Measurements from ENCODE around the gene CHD9NB.
A peak's percentile ranks its signal among the peaks of the same experiment; 100 is the strongest.
"Not testable (repeated sequence)": the region's sequence is repeated elsewhere in the genome, so short reads cannot be mapped to it uniquely, and the experiment has no call there.

Gene CHD9NB

GRCh38 chr16:53056392-53056881, 3.7 kb upstream of the CHD9NB start:
- no peak for DNase-seq (ENCODE audit: low spot score)

GRCh38 chr16:53055541-53056391, 3.1 kb upstream of the CHD9NB start:
- peak; percentile 73 for DNase-seq (ENCODE audit: low spot score)

GRCh38 chr16:53054670-53055485, 2.2 kb upstream of the CHD9NB start, which contains the start of gene CHD9:
Gene CHD9, plus strand, starts transcription at chr16:53054991. Its CDS starts 101,099 bp downstream, at chr16:53156090.
- peak; percentile 92 for DNase-seq (ENCODE audit: low spot score)

GRCh38 chr16:53053967-53054669, 1.4 kb upstream of the CHD9NB start:
- DNase-seq (ENCODE audit: low spot score), result no peak

- DNase-seq (ENCODE audit: low spot score), result not testable (repeated sequence)
These were observed 1.4 kb downstream of the CHD9NB start for GRCh38 chr16:53051255-53051654.

- no peak for DNase-seq (ENCODE audit: low spot score)
These were observed 4.4 kb downstream of the CHD9NB start for GRCh38 chr16:53048139-53048915.

- not testable (repeated sequence) for DNase-seq (ENCODE audit: low spot score)
These were observed 5.2 kb downstream of the CHD9NB start for GRCh38 chr16:53047515-53047914.

- DNase-seq (ENCODE audit: low spot score), result no peak
These were observed 7.1 kb downstream of the CHD9NB start for GRCh38 chr16:53045341-53046220.

GRCh38 chr16:53043986-53044601, 8.6 kb downstream of the CHD9NB start:
- DNase-seq (ENCODE audit: low spot score), result no peak

- DNase-seq (ENCODE audit: low spot score), result peak; percentile 73
These were observed 9.3 kb downstream of the CHD9NB start for GRCh38 chr16:53043428-53043831.

- DNase-seq (ENCODE audit: low spot score), result no peak
These were observed 10.4 kb downstream of the CHD9NB start for GRCh38 chr16:53042235-53042701.

- peak; percentile 94 for DNase-seq (ENCODE audit: low spot score)
These were observed 11.2 kb downstream of the CHD9NB start for GRCh38 chr16:53041320-53042051.

GRCh38 chr16:53040788-53041187, 11.9 kb downstream of the CHD9NB start:
- DNase-seq (ENCODE audit: low spot score), result no peak

GRCh38 chr16:53036711-53037110, 16.0 kb downstream of the CHD9NB start:
- DNase-seq (ENCODE audit: low spot score), result not testable (repeated sequence)

GRCh38 chr16:53036066-53036465, 16.6 kb downstream of the CHD9NB start:
- no peak for DNase-seq (ENCODE audit: low spot score)

- DNase-seq (ENCODE audit: low spot score), result no peak
These were observed 17.3 kb downstream of the CHD9NB start for GRCh38 chr16:53035176-53035942.

GRCh38 chr16:53034306-53034705, 18.4 kb downstream of the CHD9NB start:
- no peak for DNase-seq (ENCODE audit: low spot score)

GRCh38 chr16:53031323-53031942, 21.3 kb downstream of the CHD9NB start:
- DNase-seq (ENCODE audit: low spot score), result no peak

Data from left forelimb (tissue), 1 donor.